Ovary (tissue), 9 donors: ENCODE measurements around the gene TMPRSS13. TPM values are rescaled to one million over a fixed set of nuclear protein-coding genes. Genes with fewer than 3 reads are reported as not detected.

ENCODE experiments used
- DNase-seq, 5 donors: peaks; one replicate each; pipeline ENCODE4 v3.0.0-alpha.2; 2019 to 2020
- H3K27ac ChIP-seq, 2 donors: fragments of 200-600 bp; one replicate each; pipeline versions ENCODE4 v1.5.1 to v1.8.0; 2019 to 2022
- H3K27me3 ChIP-seq: fragments of 200-600 bp; one replicate; pipeline ENCODE4 v1.8.0; 2022
- H3K36me3 ChIP-seq: fragments of 200-600 bp; sonication (generic); one replicate; pipeline ENCODE4 v1.5.1; 2019
- H3K4me1 ChIP-seq: one replicate; pipeline ENCODE4 v1.8.1; 2013; ENCODE audit warnings: mild to moderate bottlenecking, moderate library complexity; ENCODE audit not compliant: insufficient read depth
- H3K4me3 ChIP-seq: fragments of 200-600 bp; sonication (generic); one replicate; pipeline ENCODE4 v1.5.1; 2017
- H3K9me3 ChIP-seq, 2 donors: fragments of 200-600 bp in 1 of 2; sonication (generic) in 1 of 2; one replicate each; pipeline versions ENCODE4 v1.5.1 to v1.8.1; 2013 to 2019; ENCODE audit warnings: mild to moderate bottlenecking in 1 of 2, moderate library complexity in 1 of 2
- EP300 ChIP-seq: sonication (generic); formaldehyde crosslinking; IDR thresholded peaks from one replicate; pipeline ENCODE4 v1.6.1; 2017; ENCODE audit warnings: antibody characterized with exemption
- POLR2A ChIP-seq: fragments of 450-650 bp; IDR thresholded peaks from one replicate; pipeline ENCODE4 v1.6.1; 2017; ENCODE audit warnings: antibody characterized with exemption, mild to moderate bottlenecking, moderate library complexity
- WGBS, 3 donors: extraction: QIAGEN DNeasy Blood & Tissue Kit in 1 of 3; methylation state at CpG; one replicate each; pipeline versions ENCODE4 v1.1.5 to v1.1.7; 2013 to 2017; 5-methylcytosine and 5-hydroxymethylcytosine counted together
- intact Hi-C, 4 donors: fragments of 100-400 bp; cut with DNase I; formaldehyde crosslinking; loops; one replicate each; pipeline versions ENCODE4 v1.11.0 to v1.15.1; 2022 to 2023
- polyA plus RNA-seq, 2 donors: library from polyadenylated mRNA; stranded (reverse); fragments of 200-250 nt in 1 of 2; fragments of 350-450 nt in 1 of 2; fragmentation: Illumina TruSeq in 1 of 2; extraction: RNeasy Lipid Tissue Mini Kit (QIAGEN cat#74804) in 1 of 2; gene quantifications; one replicate each; pipeline ENCODE4 v1.2.3, GENCODE V29; 2013 to 2014
- total RNA-seq, 7 donors: library from RNA; depleted of rRNA in 2 of 7; stranded (reverse); fragments of >200 nt in 2 of 7; fragmentation: NEBNext Ultra II Directional in 3 of 7; extraction: Animal tissue kit (Norgen Biotek cat#: 25700) in 3 of 7; gene quantifications; one replicate each; pipeline versions ENCODE4 v1.1.0 to v1.2.4, GENCODE V29; 2016 to 2023
- TF ChIP-seq, protein P1 (sequence below), 3 donors: fragments of 450-650 bp in 2 of 3; fragments of 200-600 bp in 1 of 3; IDR thresholded peaks; one replicate each; pipeline versions ENCODE4 v1.5.1 to v1.8.0; 2016 to 2022; ENCODE audit warnings: antibody characterized with exemption in 3 of 3, mild to moderate bottlenecking in 1 of 3
- donor health status: DM: no; HTN: no; CAD: no; lungs with moderate emphysema.
- donor health status: DM: no; HTN: no; CAD: no.
- donor health status: Bipolar disorder and iron deficiency.
- donor health status: DM: yes; HTN: yes; CAD: no.
- donor health status: DM: no; HTN: no; CAD: no.
- donor health status: DM: yes; HTN: yes; CAD: no.

TMPRSS13 gene
- total and polyA plus RNA-seq, 9 donors = 0.05 to 2.0 (median 0.22) TPM; not detected in 2

DNA sequence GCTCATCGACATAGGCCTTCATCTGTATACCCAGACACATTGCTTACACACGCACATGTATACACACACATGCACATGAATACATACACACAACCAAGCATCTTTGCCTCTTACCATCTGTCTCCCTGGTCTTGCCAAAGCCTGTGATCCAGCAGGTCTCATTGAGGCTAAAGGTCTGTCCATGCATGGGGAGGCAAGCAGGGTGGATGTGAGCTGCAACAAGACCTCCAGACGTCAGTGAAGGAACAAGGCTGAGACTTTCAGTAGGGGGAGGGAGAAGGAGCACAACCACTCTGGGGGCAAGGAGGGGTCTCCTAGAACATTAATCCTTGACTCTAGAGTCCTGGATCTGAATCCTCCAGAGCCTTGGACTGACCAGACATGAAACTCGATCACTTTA lies 23.7 kb downstream of the TMPRSS13 start:
- intact Hi-C loops = no loop called here
- Histone ChIP-seq H3K36me3 (no peaks in the 10 kb centered on the region), H3K27me3 (no peaks in the 10 kb centered on the region), H3K4me1 (peaks cover 12% of the 10 kb centered on the region), H3K9me3 (no peaks in the 10 kb centered on the region), H3K27ac (no peak overlapping the region), H3K4me3 (no peak overlapping the region)
- TF ChIP-seq, protein P1, sequence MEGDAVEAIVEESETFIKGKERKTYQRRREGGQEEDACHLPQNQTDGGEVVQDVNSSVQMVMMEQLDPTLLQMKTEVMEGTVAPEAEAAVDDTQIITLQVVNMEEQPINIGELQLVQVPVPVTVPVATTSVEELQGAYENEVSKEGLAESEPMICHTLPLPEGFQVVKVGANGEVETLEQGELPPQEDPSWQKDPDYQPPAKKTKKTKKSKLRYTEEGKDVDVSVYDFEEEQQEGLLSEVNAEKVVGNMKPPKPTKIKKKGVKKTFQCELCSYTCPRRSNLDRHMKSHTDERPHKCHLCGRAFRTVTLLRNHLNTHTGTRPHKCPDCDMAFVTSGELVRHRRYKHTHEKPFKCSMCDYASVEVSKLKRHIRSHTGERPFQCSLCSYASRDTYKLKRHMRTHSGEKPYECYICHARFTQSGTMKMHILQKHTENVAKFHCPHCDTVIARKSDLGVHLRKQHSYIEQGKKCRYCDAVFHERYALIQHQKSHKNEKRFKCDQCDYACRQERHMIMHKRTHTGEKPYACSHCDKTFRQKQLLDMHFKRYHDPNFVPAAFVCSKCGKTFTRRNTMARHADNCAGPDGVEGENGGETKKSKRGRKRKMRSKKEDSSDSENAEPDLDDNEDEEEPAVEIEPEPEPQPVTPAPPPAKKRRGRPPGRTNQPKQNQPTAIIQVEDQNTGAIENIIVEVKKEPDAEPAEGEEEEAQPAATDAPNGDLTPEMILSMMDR (IDR thresholded peaks at IDR 0.05) = no peak
- TF ChIP-seq EP300 (no peak), POLR2A (no peak)
- peak in 1 of 5 donors; percentile 6 for DNase-seq
- WGBS, 3 donors = 62 to 79% (median 77%) methylated on average over 4 of the region's 4 CpGs

DNA sequence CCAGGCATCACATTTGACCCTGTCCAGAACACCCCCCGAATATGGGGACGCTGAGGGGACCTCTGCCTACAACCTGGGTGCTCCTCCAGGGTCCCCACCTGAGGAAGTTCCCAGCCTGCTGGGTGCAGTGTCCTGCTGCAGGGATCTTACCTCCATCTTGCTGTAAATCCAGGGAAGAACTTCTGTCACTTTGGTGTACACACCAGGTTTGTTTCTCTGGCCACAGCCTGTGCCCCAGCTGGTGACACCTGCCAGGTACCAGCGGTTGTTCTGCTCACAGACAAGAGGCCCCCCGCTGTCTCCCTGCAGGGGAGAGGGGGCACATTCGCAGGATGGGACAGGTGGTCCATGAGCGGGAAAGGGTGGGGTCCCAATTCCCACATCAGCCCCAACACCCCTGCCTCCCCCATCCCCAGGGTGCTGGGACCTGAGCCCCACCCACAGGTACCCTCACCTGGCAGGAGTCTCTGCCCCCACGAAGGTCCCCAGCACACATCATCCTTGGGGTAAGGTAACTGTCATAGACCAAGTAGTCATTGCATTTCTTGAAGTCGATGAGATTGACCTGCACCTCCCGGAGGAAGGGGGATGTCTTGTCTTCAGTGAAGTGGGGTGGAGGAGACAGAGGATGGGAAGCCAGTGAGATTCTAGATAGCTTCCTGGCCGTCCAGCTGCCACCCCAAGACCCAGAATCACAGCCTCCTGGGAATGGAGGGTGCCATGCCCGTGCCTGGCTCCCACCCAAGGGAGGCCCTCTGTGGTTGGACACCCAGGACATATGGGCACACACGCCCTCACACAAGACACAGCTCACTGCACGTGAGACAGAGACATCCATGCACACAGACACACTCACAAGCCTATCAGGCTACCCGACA lies 25.5 kb downstream of the TMPRSS13 start:
- Histone ChIP-seq H3K4me1 (peaks cover 6% of the 10 kb centered on the region), H3K27me3 (no peaks in the 10 kb centered on the region), H3K4me3 (no peak overlapping the region), H3K36me3 (no peaks in the 10 kb centered on the region), H3K9me3 (no peaks in the 10 kb centered on the region), H3K27ac (no peak overlapping the region)
- DNase-seq = peak in 2 of 5 donors; percentile 15 to 20
- TF ChIP-seq EP300 (no peak), POLR2A (no peak)
- TF ChIP-seq, protein P1 (IDR thresholded peaks at IDR 0.05) = no peak
- intact Hi-C loops = no loop called here
- WGBS, 3 donors = 86 to 91% (median 87%) methylated on average over 13 to 14 of the region's 14 CpGs

DNA sequence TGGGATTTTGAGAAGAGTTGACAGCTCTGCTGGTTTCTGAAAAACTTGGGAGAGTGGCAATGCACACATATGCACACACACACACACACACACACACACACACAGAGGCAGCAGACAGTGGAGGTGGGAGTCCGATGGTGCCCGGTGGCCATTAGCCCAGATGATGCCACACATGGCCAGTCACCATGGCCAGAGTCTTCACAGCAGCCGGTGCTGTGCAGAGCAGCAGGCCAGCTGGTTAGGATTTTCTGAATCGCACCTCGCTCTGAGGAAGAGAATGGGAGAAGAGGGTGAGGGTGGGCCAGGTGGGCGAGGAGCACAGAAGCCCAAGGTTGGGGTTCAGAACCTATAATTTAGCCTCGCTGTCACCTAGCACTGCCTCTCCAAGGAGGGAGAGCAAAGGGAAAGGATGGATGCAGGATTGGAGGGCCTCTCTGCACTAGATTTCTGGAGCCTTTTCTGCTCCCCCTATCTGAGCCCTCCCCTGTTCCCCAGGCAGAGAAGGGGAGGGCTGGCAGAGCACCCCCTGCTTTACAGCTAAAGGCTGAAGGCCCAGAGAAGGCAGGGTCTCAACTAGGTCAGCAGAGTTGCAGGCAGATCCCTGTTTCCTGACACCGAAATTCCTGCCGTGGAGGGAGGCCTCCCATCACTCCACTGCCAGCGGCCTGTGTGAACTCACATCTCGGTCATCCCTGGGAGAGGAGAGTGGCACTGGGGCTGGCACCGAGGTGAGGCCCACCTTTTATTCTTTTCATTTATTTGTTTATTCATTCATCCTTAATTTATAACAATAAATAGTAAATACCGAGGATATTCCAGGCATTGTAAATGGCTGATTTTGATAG lies 27.0 kb downstream of the TMPRSS13 start:
- peak in 3 of 5 donors; percentile 2 to 20 (median 10) for DNase-seq
- Histone ChIP-seq H3K4me3 (no peak overlapping the region), H3K4me1 (peaks cover 2% of the 10 kb centered on the region), H3K27me3 (no peaks in the 10 kb centered on the region), H3K36me3 (no peaks in the 10 kb centered on the region), H3K9me3 (no peaks in the 10 kb centered on the region), H3K27ac (no peak overlapping the region)
- 83 to 91% (median 89%) methylated on average over 13 of the region's 13 CpGs for WGBS, 3 donors
- intact Hi-C loops = no loop called here
- no peak for TF ChIP-seq POLR2A
- no peak for TF ChIP-seq EP300
- TF ChIP-seq, protein P1 (IDR thresholded peaks at IDR 0.05) = no peak

DNA sequence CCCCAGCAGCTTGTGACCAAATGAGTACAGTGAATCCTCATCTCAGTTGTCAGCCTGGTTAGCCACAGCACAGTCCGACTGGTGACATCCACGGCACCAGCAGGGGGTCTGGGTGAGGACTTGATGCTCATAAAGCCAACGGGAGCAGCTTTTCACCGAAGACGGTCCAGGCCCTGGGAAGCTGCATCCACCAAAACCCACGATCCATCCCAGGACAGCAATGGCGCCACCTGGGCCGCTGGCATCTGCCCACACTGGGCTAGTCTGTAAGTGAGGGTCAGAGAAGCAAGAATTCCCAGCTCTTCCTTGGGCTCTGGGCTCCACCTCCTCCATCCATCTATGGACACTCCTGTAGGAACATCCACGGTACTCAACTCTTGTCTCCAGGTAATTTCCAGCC lies 27.6 kb downstream of the TMPRSS13 start:
- Histone ChIP-seq H3K27me3 (no peaks in the 10 kb centered on the region), H3K9me3 (no peaks in the 10 kb centered on the region), H3K4me3 (no peak overlapping the region), H3K4me1 (no peaks in the 10 kb centered on the region), H3K27ac (no peak overlapping the region), H3K36me3 (no peaks in the 10 kb centered on the region)
- TF ChIP-seq POLR2A (no peak), EP300 (no peak)
- TF ChIP-seq, protein P1 (IDR thresholded peaks at IDR 0.05) = no peak
- peak in 2 of 5 donors; percentile 10 to 11 for DNase-seq
- intact Hi-C loops = no loop called here
- 90 to 96% (median 95%) methylated on average over 9 of the region's 9 CpGs for WGBS, 3 donors
